WTC11 (cell line): Measurements from ENCODE around the gene KICS2.

ENCODE experiments used
- JUN ChIP-seq: sonication (generic); formaldehyde crosslinking; IDR thresholded peaks from 2 replicates; pipeline ENCODE4 v1.8.0; 2023; ENCODE audit warnings: mild to moderate bottlenecking, missing genetic modification reagents
- NFE2L1 ChIP-seq: sonication (generic); formaldehyde crosslinking; IDR thresholded peaks from 2 replicates; pipeline ENCODE4 v1.8.1; 2023; ENCODE audit warnings: missing genetic modification reagents
- TEAD1 ChIP-seq: sonication (generic); formaldehyde crosslinking; IDR thresholded peaks from 2 replicates; pipeline ENCODE4 v1.8.0; 2022; ENCODE audit warnings: mild to moderate bottlenecking, missing genetic modification reagents
- ZNF121 ChIP-seq: sonication (generic); formaldehyde crosslinking; IDR thresholded peaks from 2 replicates; pipeline ENCODE4 v1.8.0; 2023; ENCODE audit warnings: missing genetic modification reagents
- TF ChIP-seq, protein P1 (sequence below): fragments of 200-600 bp; IDR thresholded peaks from 2 replicates; pipeline ENCODE4 v1.8.0; 2022; ENCODE audit warnings: antibody characterized with exemption
- TF ChIP-seq, protein P2 (sequence below): sonication (generic); formaldehyde crosslinking; IDR thresholded peaks from 2 replicates; pipeline ENCODE4 v1.8.1; 2023; ENCODE audit warnings: mild to moderate bottlenecking, missing genetic modification reagents

DNA sequence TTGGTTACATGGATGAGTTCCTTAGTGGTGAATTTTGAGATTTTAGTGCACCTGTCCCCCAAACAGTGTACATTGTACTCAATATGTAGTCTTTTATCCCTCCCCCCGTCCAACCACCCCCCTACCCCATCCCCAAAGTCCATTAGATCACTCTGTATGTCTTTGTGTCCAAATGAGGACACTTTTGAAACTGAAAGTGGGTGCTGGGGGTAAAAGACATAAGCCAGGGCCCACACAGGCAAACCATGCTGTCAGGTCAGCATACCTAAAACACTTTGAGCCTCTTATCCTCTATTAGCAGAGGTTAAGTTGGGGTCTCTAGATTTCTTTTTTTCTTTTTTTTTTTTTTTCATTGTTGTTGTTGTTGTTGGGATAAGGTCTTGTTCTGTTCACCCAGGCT is 31.3 kb upstream of the KICS2 start:
- TF ChIP-seq TEAD1 (CRISPR knock-in tag) (no peak), JUN (CRISPR knock-in tag) (no peak), ZNF121 (CRISPR knock-in tag) (no peak), NFE2L1 (CRISPR knock-in tag) (no peak)
- TF ChIP-seq, protein P1, sequence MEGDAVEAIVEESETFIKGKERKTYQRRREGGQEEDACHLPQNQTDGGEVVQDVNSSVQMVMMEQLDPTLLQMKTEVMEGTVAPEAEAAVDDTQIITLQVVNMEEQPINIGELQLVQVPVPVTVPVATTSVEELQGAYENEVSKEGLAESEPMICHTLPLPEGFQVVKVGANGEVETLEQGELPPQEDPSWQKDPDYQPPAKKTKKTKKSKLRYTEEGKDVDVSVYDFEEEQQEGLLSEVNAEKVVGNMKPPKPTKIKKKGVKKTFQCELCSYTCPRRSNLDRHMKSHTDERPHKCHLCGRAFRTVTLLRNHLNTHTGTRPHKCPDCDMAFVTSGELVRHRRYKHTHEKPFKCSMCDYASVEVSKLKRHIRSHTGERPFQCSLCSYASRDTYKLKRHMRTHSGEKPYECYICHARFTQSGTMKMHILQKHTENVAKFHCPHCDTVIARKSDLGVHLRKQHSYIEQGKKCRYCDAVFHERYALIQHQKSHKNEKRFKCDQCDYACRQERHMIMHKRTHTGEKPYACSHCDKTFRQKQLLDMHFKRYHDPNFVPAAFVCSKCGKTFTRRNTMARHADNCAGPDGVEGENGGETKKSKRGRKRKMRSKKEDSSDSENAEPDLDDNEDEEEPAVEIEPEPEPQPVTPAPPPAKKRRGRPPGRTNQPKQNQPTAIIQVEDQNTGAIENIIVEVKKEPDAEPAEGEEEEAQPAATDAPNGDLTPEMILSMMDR = no peak
- TF ChIP-seq, protein P2, sequence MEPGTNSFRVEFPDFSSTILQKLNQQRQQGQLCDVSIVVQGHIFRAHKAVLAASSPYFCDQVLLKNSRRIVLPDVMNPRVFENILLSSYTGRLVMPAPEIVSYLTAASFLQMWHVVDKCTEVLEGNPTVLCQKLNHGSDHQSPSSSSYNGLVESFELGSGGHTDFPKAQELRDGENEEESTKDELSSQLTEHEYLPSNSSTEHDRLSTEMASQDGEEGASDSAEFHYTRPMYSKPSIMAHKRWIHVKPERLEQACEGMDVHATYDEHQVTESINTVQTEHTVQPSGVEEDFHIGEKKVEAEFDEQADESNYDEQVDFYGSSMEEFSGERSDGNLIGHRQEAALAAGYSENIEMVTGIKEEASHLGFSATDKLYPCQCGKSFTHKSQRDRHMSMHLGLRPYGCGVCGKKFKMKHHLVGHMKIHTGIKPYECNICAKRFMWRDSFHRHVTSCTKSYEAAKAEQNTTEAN (CRISPR knock-in tag) = no peak
